ENCODE results near the gene CDKN1C. TPM values are rescaled to one million over a fixed set of nuclear protein-coding genes. Genes with fewer than 3 reads are reported as not detected.

CDKN1C gene
- total RNA-seq, 2 donors from 2014 or later = 17.2 to 28.7 TPM

DNA sequence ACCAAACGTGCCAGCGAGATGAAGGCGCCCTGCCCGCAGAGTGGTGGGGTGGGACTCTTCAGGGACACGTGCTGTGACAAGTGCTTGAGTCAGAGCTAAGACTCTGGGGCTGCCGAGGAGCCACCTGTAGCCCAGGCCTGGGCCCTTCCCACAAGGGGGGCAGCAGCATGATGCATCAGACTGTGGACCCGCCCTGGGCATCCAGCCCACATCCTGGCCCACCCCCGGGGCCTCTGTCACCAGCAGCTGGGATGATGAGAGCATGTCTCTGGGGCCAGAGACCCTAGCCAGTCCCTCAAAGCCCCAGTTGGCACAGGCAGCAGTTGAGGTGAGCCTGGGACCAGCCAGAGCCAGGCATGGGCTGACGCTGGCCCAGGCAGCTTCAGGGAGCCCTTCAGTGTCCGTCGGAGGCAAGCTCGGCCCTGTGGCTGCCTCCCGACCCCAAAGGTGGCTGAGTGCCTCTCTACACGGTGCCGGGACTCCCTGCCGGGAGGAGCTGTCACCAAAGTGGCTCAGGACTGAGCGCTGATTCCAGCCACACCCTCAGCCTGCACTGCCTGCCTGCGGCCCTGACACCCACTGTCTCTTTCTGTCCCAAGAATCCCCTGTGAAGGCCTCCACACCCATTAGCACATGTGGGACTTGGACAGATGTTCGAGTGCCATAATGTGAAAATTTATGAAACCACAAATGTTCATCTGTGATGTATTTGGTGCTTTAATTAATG lies 41.3 kb downstream of the CDKN1C start:
- TF ChIP-seq, protein P1, sequence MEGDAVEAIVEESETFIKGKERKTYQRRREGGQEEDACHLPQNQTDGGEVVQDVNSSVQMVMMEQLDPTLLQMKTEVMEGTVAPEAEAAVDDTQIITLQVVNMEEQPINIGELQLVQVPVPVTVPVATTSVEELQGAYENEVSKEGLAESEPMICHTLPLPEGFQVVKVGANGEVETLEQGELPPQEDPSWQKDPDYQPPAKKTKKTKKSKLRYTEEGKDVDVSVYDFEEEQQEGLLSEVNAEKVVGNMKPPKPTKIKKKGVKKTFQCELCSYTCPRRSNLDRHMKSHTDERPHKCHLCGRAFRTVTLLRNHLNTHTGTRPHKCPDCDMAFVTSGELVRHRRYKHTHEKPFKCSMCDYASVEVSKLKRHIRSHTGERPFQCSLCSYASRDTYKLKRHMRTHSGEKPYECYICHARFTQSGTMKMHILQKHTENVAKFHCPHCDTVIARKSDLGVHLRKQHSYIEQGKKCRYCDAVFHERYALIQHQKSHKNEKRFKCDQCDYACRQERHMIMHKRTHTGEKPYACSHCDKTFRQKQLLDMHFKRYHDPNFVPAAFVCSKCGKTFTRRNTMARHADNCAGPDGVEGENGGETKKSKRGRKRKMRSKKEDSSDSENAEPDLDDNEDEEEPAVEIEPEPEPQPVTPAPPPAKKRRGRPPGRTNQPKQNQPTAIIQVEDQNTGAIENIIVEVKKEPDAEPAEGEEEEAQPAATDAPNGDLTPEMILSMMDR (IDR thresholded peaks at IDR 0.05) = no peak
- DNase-seq (ENCODE audit: low spot score) = no peak
- Histone ChIP-seq H3K27me3 (no peaks in the 10 kb centered on the region), H3K36me3 (no peaks in the 10 kb centered on the region), H3K27ac (no peak overlapping the region), H3K9me3 (no peaks in the 10 kb centered on the region), H3K4me1 (peaks cover 0 to under 1% of the 10 kb centered on the region in 2 donors), H3K4me3 (no peak overlapping the region)

DNA sequence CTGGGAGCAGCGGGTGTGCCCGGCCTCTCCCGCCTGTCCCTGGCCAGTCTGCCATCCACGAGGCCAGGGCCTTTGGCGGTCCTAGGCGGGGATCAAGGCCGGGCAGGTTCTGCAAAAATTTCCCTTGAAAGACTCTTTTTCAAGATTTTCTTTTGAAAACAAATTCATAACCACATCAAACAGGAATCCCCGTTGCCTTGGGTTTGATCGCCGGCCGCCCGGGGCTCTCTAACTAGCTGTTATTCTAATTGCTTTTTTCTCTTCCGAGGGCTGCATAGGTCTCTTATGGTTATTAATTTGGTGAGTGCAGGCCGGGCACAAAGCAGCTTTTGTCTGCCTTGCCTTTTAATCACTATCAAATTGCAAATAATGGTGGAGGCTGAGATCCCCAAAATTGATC lies 42.0 kb downstream of the CDKN1C start:
- no peaks in the 10 kb centered on the region for H3K36me3 ChIP-seq
- DNase-seq (ENCODE audit: low spot score) = no peak
- H3K27ac ChIP-seq = no peak overlapping the region
- no peak overlapping the region for H3K4me3 ChIP-seq
- no peaks in the 10 kb centered on the region for H3K27me3 ChIP-seq
- peaks cover 0 to 8% of the 10 kb centered on the region in 2 donors for H3K4me1 ChIP-seq
- TF ChIP-seq, protein P1 (IDR thresholded peaks at IDR 0.05) = no peak
- no peaks in the 10 kb centered on the region for H3K9me3 ChIP-seq

DNA sequence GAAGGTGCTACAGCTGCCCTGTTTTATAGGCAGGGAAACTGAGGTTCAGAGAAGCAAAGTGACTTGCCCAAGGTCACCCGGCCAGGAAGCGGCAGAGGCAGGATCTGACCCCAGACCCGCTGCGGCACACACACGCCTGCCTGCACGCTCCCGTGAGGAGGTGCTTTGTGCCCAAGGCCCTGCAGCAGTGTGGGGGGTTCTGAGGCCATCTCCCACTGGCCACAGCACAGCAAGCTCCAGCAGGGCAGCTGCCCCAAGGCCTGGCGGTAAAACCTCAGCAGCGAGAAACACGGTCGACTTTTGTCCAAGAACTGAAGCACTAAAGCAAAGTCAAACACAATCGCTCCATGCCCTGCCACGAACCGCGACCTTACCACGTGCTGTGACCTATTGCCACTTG lies 42.7 kb downstream of the CDKN1C start:
- no peak for DNase-seq (ENCODE audit: low spot score)
- TF ChIP-seq, protein P1 (IDR thresholded peaks at IDR 0.05) = no peak
- no peak overlapping the region for H3K4me3 ChIP-seq
- H3K27me3 ChIP-seq = no peaks in the 10 kb centered on the region
- no peaks in the 10 kb centered on the region for H3K9me3 ChIP-seq
- no peak overlapping the region for H3K27ac ChIP-seq
- H3K36me3 ChIP-seq = no peaks in the 10 kb centered on the region
- H3K4me1 ChIP-seq = peaks cover 0 to 10% of the 10 kb centered on the region in 2 donors

DNA sequence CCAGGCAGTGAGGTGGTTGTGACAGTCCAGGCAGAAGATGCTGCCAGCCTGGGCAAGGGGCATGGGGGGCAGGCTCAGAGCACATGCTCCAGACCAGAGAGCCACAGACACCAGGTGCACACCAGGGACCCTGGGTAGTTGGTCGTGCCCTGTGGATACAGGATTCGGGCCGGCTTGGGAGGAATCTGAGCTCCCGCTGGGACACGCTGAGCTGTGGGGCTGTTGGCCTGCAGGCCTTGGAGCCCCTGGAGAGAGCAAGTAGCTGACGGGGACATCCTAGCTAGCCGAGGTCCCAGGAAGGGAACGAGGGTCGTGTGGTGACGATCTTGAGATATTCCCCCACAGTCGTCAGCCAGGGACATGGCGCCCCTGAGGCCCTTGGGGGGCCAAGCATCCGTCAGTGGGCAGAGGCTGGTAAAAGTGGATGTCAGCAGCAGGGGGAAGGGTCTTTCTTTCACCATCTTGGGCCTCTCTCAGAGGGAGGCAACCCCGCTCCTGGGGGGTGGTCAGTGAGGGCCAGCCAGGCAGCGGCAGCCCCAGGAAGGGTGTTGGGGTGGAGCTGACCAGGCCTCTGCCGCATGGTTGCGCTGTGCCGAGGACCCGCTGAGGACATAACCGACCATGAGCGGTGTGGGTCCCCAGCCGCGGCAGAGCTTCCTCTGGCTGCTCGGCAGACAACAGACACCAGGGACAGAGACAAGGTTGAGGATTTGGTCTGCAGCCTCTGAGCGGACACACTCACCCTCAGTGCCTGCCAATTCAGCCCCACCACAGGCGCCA lies 44.0 kb downstream of the CDKN1C start:
- no peak for DNase-seq (ENCODE audit: low spot score)
- H3K27me3 ChIP-seq = no peaks in the 10 kb centered on the region
- TF ChIP-seq, protein P1 (IDR thresholded peaks at IDR 0.05) = no peak
- H3K4me1 ChIP-seq = peaks cover 0 to 22% of the 10 kb centered on the region in 2 donors
- no peaks in the 10 kb centered on the region for H3K36me3 ChIP-seq
- no peak overlapping the region for H3K27ac ChIP-seq
- H3K9me3 ChIP-seq = no peaks in the 10 kb centered on the region
- H3K4me3 ChIP-seq = no peak overlapping the region

DNA sequence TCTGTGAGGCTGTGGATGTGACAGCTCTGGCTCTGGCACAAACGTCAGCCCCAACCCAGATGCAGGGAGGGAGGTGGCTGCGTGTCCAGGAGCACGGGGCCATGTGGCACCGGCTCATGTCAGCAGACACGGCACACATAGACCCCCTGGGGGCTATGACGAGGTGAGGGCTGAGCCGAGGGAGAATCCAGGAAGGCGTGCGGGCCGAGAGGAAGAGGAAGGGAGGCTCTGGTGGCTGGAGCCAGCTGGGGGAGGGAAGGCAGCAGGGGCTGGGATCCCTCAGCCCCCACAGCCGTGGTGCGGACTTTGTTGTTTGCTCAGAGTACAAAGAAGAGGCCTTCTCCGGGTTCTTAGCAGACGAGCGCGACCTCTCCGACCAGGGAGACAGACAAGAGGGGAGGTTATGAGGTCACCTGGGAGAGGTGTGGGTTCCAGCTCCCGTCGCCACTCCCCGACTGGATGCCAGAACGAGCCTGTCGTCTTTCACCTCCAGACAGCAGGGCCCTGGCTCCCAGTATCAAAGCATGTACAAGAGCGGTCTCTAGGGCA lies 46.1 kb downstream of the CDKN1C start:
- H3K27ac ChIP-seq = no peak overlapping the region
- DNase-seq (ENCODE audit: low spot score) = no peak

More for the DNA sequence above, 46.1 kb downstream of the CDKN1C start:
- H3K27me3 ChIP-seq = no peaks in the 10 kb centered on the region
- H3K4me3 ChIP-seq = no peak overlapping the region
- H3K36me3 ChIP-seq = no peaks in the 10 kb centered on the region
- H3K4me1 ChIP-seq = peaks cover 0 to 31% of the 10 kb centered on the region in 2 donors
- H3K9me3 ChIP-seq = no peaks in the 10 kb centered on the region
- TF ChIP-seq, protein P1 (IDR thresholded peaks at IDR 0.05) = no peak
